Testis (tissue), 2 donors: ENCODE data around the gene RGS12.

Source experiments
- POLR2A ChIP-seq: fragments of 450-650 bp; IDR thresholded peaks from one replicate; pipeline ENCODE4 v1.6.1; 2017; ENCODE audit warnings: antibody characterized with exemption, mild to moderate bottlenecking, moderate library complexity
- TF ChIP-seq, protein P1 (sequence below), 3 experiments: fragments of 450-650 bp in 2 of 3; fragments of 200-600 bp in 1 of 3; sonication (generic) in 1 of 3; IDR thresholded peaks; one replicate each; pipeline ENCODE4 v1.5.1; 2016 to 2019; ENCODE audit warnings: antibody characterized with exemption in 3 of 3, mild to moderate bottlenecking in 2 of 3, moderate library complexity in 1 of 3

DNA sequence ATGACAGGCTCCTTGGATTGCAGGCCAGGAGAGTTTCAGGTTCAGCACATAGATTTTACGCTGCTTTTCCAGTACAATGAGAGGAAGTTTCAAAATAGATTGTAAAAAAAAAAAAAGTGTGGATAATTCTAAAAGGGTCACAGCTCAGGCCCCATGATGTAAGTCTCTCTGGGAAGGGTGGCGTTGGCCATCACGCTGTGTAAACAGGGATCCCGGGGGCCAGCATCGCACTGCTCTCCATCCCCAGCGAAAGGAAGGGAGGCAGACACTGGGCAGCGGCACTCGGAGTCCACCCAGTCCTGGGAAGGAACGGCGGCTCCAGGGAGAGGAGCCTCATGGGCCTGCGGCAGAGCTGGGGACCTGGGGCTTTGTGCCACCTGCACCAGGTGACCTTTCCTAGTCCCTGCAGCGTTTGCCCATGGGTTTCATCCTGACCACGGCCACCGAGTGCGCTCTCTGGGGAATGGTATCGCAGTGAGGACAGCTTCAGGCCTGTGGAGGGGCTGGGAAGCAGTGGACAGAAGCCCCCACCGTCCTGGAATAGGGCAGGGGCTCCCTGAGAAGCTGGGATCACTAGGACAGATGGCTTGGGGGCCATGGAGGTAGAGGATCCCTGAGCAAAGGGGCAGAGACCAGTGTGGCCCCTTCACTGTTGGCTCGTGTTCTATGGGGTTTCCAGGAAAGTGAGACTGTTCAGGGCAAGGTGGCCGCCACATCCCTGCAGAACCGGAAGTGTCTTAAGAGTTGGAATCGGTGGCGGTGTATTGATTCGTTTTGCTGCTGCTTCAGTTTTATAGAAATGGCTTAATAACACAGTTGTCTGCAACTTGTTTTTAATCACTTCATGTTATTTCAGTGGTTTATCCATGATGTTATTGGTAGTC is 38.9 kb downstream of the RGS12 start:
- TF ChIP-seq, protein P1, sequence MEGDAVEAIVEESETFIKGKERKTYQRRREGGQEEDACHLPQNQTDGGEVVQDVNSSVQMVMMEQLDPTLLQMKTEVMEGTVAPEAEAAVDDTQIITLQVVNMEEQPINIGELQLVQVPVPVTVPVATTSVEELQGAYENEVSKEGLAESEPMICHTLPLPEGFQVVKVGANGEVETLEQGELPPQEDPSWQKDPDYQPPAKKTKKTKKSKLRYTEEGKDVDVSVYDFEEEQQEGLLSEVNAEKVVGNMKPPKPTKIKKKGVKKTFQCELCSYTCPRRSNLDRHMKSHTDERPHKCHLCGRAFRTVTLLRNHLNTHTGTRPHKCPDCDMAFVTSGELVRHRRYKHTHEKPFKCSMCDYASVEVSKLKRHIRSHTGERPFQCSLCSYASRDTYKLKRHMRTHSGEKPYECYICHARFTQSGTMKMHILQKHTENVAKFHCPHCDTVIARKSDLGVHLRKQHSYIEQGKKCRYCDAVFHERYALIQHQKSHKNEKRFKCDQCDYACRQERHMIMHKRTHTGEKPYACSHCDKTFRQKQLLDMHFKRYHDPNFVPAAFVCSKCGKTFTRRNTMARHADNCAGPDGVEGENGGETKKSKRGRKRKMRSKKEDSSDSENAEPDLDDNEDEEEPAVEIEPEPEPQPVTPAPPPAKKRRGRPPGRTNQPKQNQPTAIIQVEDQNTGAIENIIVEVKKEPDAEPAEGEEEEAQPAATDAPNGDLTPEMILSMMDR (IDR thresholded peaks at IDR 0.05), result no peak
- no peak for TF ChIP-seq POLR2A
